Breast epithelium (tissue), 3 donors: ENCODE measurements around the gene NECTIN1.

Source experiments
- POLR2A ChIP-seq: fragments of 450-650 bp; IDR thresholded peaks from one replicate; pipeline ENCODE4 v1.6.1; 2016; ENCODE audit warnings: antibody characterized with exemption, mild to moderate bottlenecking, moderate library complexity
- TF ChIP-seq, protein P1 (sequence below), 3 donors: fragments of 450-650 bp; IDR thresholded peaks; one replicate each; pipeline ENCODE4 v1.5.1; 2016 to 2017; ENCODE audit warnings: antibody characterized with exemption in 3 of 3, mild to moderate bottlenecking in 3 of 3, moderate library complexity in 3 of 3

DNA sequence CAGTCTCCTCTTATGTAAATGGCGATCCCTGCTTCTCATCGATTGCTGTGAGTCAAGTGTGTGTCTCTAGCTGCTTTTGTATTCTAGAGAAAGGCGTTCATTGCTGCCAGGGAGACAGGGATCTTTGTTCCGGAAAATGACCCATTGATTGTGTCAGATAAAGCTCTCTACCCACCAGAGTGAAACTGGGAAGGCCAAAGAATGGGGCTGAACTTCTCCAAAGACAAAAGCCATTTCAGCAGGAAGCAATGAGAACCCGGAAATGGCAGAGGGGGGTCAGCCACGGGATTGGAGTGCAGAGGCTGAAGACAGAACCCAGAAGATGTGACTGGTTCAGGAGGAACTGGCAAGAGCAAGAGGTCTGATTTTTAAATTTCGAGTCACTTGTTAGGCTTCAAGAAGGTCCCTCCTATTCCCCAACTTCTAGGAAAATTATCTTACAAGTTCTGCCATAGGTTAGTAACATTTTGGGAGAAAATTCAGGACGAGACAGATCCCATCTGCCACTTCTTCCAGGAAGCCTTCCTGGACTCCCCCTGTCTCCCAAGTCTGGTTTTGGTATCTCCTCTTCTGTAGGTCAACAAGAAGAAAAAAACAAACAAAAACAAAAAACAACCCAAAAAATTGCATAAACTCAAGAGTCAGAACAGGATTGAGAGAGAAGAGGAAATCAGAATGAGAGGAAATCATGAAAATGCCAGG, 110.6 kb downstream of the NECTIN1 start:
- TF ChIP-seq POLR2A, result no peak
- TF ChIP-seq, protein P1, sequence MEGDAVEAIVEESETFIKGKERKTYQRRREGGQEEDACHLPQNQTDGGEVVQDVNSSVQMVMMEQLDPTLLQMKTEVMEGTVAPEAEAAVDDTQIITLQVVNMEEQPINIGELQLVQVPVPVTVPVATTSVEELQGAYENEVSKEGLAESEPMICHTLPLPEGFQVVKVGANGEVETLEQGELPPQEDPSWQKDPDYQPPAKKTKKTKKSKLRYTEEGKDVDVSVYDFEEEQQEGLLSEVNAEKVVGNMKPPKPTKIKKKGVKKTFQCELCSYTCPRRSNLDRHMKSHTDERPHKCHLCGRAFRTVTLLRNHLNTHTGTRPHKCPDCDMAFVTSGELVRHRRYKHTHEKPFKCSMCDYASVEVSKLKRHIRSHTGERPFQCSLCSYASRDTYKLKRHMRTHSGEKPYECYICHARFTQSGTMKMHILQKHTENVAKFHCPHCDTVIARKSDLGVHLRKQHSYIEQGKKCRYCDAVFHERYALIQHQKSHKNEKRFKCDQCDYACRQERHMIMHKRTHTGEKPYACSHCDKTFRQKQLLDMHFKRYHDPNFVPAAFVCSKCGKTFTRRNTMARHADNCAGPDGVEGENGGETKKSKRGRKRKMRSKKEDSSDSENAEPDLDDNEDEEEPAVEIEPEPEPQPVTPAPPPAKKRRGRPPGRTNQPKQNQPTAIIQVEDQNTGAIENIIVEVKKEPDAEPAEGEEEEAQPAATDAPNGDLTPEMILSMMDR (IDR thresholded peaks at IDR 0.05), result no peak
